ENCODE results near the gene CCND1.
"Not testable (repeated sequence)": the region's sequence is repeated elsewhere in the genome, so short reads cannot be mapped to it uniquely, and the experiment has no call there.

CCND1 gene

GRCh38 chr11:69694781-69695180 is 53.8 kb downstream of the CCND1 start:
- peaks cover 5% of the 10 kb centered on the region; the same call in 1 of the 2 replicates for H4K20me1 ChIP-seq (ENCODE audit: control insufficient read depth, insufficient read depth, low read depth, low read length)
- TF ChIP-seq, protein P1, sequence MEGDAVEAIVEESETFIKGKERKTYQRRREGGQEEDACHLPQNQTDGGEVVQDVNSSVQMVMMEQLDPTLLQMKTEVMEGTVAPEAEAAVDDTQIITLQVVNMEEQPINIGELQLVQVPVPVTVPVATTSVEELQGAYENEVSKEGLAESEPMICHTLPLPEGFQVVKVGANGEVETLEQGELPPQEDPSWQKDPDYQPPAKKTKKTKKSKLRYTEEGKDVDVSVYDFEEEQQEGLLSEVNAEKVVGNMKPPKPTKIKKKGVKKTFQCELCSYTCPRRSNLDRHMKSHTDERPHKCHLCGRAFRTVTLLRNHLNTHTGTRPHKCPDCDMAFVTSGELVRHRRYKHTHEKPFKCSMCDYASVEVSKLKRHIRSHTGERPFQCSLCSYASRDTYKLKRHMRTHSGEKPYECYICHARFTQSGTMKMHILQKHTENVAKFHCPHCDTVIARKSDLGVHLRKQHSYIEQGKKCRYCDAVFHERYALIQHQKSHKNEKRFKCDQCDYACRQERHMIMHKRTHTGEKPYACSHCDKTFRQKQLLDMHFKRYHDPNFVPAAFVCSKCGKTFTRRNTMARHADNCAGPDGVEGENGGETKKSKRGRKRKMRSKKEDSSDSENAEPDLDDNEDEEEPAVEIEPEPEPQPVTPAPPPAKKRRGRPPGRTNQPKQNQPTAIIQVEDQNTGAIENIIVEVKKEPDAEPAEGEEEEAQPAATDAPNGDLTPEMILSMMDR (IDR thresholded peaks at IDR 0.05; ENCODE audit: low read depth, low read length, poor library complexity, severe bottlenecking), result no peak
- TF ChIP-seq EZH2phosphoT487 (IDR thresholded peaks at IDR 0.05; ENCODE audit: borderline replicate concordance, low read length), result no peak
- H3K4me3 ChIP-seq (ENCODE audit: low read length), result no peak overlapping the region
- H3K4me1 ChIP-seq (ENCODE audit: control insufficient read depth, low read length), result peaks cover 11% of the 10 kb centered on the region
- no peaks in the 10 kb centered on the region; the same call in 1 of the 2 replicates for H3F3A ChIP-seq (ENCODE audit: control insufficient read depth, insufficient read depth)
- H3K27ac ChIP-seq (ENCODE audit: low read depth, low read length), result no peak overlapping the region
- no peaks in the 10 kb centered on the region for H3K9me2 ChIP-seq (replicated peaks; ENCODE audit: control insufficient read depth, low read length)
- no peaks in the 10 kb centered on the region for H3K9me3 ChIP-seq (ENCODE audit: control insufficient read depth, insufficient read depth, low read length)
- peaks cover 17% of the 10 kb centered on the region for H3K27me3 ChIP-seq (ENCODE audit: control insufficient read depth, low read length)
- no peaks in the 10 kb centered on the region for H3K79me2 ChIP-seq (ENCODE audit: control insufficient read depth, low read length)
- H3K36me3 ChIP-seq (ENCODE audit: control insufficient read depth, low read length), result no peaks in the 10 kb centered on the region
- no peak overlapping the region for H3K4me2 ChIP-seq (ENCODE audit: low read length)

DNA sequence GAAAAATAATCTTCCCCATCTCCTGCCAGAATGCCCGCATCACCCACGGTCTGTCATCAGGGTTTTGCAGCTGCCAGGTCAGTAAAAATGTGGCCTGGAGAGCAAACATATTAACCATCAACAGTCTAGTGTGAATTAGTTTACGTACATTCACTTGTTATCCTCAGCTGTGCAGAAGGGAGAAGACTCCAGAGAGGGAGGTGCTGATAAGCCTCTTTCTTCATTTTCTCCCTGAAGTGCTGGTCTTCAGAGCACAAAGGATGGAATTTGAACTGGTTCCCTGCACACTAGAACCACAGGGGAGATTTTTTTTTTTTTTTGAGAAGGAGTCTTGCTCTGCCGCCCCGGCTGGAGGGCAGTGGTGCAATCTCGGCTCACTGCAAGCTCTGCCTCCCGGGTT is 54.6 kb downstream of the CCND1 start:
- H3K9me3 ChIP-seq (ENCODE audit: control insufficient read depth, insufficient read depth, low read length), result no peaks in the 10 kb centered on the region
- no peak for TF ChIP-seq EZH2phosphoT487 (IDR thresholded peaks at IDR 0.05; ENCODE audit: borderline replicate concordance, low read length)
- TF ChIP-seq, protein P1 (IDR thresholded peaks at IDR 0.05; ENCODE audit: low read depth, low read length, poor library complexity, severe bottlenecking), result no peak
- no peaks in the 10 kb centered on the region; the same call in 1 of the 2 replicates for H3F3A ChIP-seq (ENCODE audit: control insufficient read depth, insufficient read depth)
- H3K79me2 ChIP-seq (ENCODE audit: control insufficient read depth, low read length), result no peaks in the 10 kb centered on the region
- H3K4me2 ChIP-seq (ENCODE audit: low read length), result no peak overlapping the region
- peaks cover 5% of the 10 kb centered on the region; the same call in 1 of the 2 replicates for H4K20me1 ChIP-seq (ENCODE audit: control insufficient read depth, insufficient read depth, low read depth, low read length)
- peaks cover 11% of the 10 kb centered on the region for H3K4me1 ChIP-seq (ENCODE audit: control insufficient read depth, low read length)
- H3K27ac ChIP-seq (ENCODE audit: low read depth, low read length), result no peak overlapping the region
- no peak overlapping the region for H3K4me3 ChIP-seq (ENCODE audit: low read length)
- H3K27me3 ChIP-seq (ENCODE audit: control insufficient read depth, low read length), result peaks cover 18% of the 10 kb centered on the region
- H3K9me2 ChIP-seq (replicated peaks; ENCODE audit: control insufficient read depth, low read length), result no peaks in the 10 kb centered on the region
- H3K36me3 ChIP-seq (ENCODE audit: control insufficient read depth, low read length), result no peaks in the 10 kb centered on the region

DNA sequence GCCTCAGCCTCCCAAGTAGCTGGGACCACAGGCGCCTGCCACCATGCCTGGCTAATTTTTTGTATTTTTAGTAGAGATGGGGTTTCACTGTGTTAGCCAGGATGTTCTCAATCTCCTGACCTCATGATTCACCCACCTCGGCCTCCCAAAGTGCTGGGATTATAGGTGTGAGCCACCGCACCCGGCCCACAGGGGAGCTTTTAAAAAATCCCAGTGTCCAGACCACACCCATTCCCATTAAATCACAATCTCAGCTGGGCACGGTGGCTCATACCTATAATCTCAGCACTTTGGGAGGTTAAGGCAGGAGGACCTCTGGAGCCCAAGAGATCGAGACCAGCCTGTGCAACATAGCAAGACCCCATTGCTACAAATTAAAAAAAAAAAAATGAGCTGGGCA is 55.0 kb downstream of the CCND1 start:
- peaks cover 22% of the 10 kb centered on the region for H3K27me3 ChIP-seq (ENCODE audit: control insufficient read depth, low read length)
- H3K27ac ChIP-seq (ENCODE audit: low read depth, low read length); H3K9me3 ChIP-seq (ENCODE audit: control insufficient read depth, insufficient read depth, low read length); H3K4me2 ChIP-seq (ENCODE audit: low read length); H3K79me2 ChIP-seq (ENCODE audit: control insufficient read depth, low read length); H3F3A ChIP-seq (ENCODE audit: control insufficient read depth, insufficient read depth); H3K36me3 ChIP-seq (ENCODE audit: control insufficient read depth, low read length); H4K20me1 ChIP-seq (ENCODE audit: control insufficient read depth, insufficient read depth, low read depth, low read length); H3K9me2 ChIP-seq (replicated peaks; ENCODE audit: control insufficient read depth, low read length); H3K4me3 ChIP-seq (ENCODE audit: low read length): not testable (repeated sequence)
- peaks cover 11% of the 10 kb centered on the region for H3K4me1 ChIP-seq (ENCODE audit: control insufficient read depth, low read length)

DNA sequence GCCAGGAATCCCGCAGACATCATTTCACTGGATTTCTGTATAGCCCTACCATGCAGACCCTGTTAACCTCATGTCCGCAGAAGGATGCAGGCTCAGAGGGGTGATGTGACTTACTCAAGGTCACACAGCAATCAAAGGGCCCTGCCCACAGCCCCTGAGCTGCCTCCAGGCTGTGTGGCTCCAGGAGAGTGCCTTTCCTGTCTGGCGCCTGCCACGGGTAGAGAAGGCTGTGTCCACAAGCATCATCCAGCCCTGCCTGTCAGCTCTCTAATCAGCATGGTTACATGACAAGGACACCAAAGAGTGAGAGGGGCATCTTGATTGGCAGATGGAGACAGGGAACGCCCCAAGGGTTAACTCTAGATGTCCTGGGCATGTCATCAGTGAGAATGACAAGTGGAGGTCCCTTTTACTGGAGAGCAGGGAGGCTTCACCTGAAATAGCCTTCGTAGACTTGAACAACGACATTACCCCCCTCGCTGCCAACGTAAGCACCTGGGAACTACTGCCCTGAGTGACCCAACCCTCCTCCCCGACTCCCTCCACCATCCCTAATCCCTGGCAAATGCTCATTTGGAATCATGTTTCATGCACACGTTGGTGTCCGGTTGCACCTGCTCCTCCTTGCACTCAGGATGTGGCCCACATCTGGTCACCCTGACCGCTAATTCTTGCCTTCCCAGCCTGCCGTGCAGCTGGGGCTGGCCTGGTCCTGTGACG is 56.0 kb downstream of the CCND1 start:
- Histone ChIP-seq H3K4me2 (ENCODE audit: low read length) (no peak overlapping the region), H3K4me1 (ENCODE audit: control insufficient read depth, low read length) (peaks cover 11% of the 10 kb centered on the region)
- TF ChIP-seq EZH2phosphoT487 (IDR thresholded peaks at IDR 0.05; ENCODE audit: borderline replicate concordance, low read length), result no peak
- TF ChIP-seq, protein P1 (IDR thresholded peaks at IDR 0.05; ENCODE audit: low read depth, low read length, poor library complexity, severe bottlenecking), result no peak

More for the DNA sequence above, 56.0 kb downstream of the CCND1 start:
- Histone ChIP-seq H3K4me3 (ENCODE audit: low read length) (no peak overlapping the region), H4K20me1 (ENCODE audit: control insufficient read depth, insufficient read depth, low read depth, low read length) (peaks cover 5% of the 10 kb centered on the region; the same call in 1 of the 2 replicates), H3K27me3 (ENCODE audit: control insufficient read depth, low read length) (peaks cover 22% of the 10 kb centered on the region), H3K36me3 (ENCODE audit: control insufficient read depth, low read length) (no peaks in the 10 kb centered on the region), H3K9me3 (ENCODE audit: control insufficient read depth, insufficient read depth, low read length) (no peaks in the 10 kb centered on the region), H3K79me2 (ENCODE audit: control insufficient read depth, low read length) (no peaks in the 10 kb centered on the region), H3K27ac (ENCODE audit: low read depth, low read length) (no peak overlapping the region), H3F3A (ENCODE audit: control insufficient read depth, insufficient read depth) (no peaks in the 10 kb centered on the region; the same call in 1 of the 2 replicates), H3K9me2 (replicated peaks; ENCODE audit: control insufficient read depth, low read length) (no peaks in the 10 kb centered on the region)

Data from DOHH2 (cell line).